BLaER1 (cell line): ENCODE measurements around the gene TTC33.

Source experiments
- H3K27ac ChIP-seq: shearing (Covaris generic); formaldehyde crosslinking; 2 replicates; pipeline ENCODE4 v1.8.1; 2022
- H3K27me3 ChIP-seq: shearing (Covaris generic); formaldehyde crosslinking; 2 replicates; pipeline ENCODE4 v1.8.1; 2022
- H3K36me3 ChIP-seq: shearing (Covaris generic); formaldehyde crosslinking; 2 replicates; pipeline ENCODE4 v1.8.1; 2022
- H3K4me1 ChIP-seq: shearing (Covaris generic); formaldehyde crosslinking; 2 replicates; pipeline ENCODE4 v1.8.1; 2022
- H3K4me2 ChIP-seq: shearing (Covaris generic); formaldehyde crosslinking; 2 replicates; pipeline ENCODE4 v1.8.1; 2022
- H3K4me3 ChIP-seq: shearing (Covaris generic); formaldehyde crosslinking; 2 replicates; pipeline ENCODE4 v1.8.1; 2022
- H3K9ac ChIP-seq: shearing (Covaris generic); formaldehyde crosslinking; 2 replicates; pipeline ENCODE4 v1.8.1; 2022
- H3K9me3 ChIP-seq: shearing (Covaris generic); formaldehyde crosslinking; 2 replicates; pipeline ENCODE4 v1.8.1; 2022
- H4K20me1 ChIP-seq: shearing (Covaris generic); formaldehyde crosslinking; 2 replicates; pipeline ENCODE4 v1.8.1; 2022
- Cebpa-rat ChIP-seq: shearing (Covaris generic); IDR thresholded peaks from 2 replicates; pipeline ENCODE4 v1.8.1; 2022

Gene TTC33

DNA sequence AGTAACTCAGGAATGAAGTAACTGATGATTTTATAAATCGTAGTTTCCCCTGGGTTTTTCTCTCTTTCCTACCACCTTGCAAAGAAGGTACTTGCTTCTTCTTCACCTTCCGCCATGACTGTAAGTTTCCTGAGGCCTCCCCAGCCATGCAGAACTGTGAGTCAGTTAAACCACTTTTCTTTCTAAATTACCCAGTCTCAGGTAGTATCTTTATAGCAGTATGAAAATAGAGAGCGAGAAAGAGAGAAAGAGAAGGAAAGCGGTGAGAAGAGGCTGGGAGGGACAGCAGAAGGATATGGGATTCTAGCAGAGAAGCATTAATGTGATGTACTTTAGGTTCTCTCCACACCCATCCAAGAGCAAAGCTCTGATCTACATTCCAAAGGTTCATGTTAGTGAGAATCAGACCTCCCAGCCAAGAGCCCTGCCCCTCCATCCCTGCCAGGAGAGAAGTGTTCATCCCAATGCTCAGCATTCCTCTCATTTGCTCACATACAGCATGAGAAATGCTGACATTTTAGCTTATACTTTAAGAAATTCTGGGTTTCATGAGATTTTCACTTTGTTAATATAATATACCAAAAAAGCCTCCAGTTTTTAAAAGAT is 261.0 kb downstream of the TTC33 start:
- H3K4me3 ChIP-seq = no peak overlapping the region
- TF ChIP-seq Cebpa-rat = no peak
- no peak overlapping the region for H3K9ac ChIP-seq
- H4K20me1 ChIP-seq = no peaks in the 10 kb centered on the region
- no peak overlapping the region for H3K27ac ChIP-seq
- H3K4me2 ChIP-seq = no peak overlapping the region
- H3K27me3 ChIP-seq = no peaks in the 10 kb centered on the region
- H3K36me3 ChIP-seq = no peaks in the 10 kb centered on the region
- H3K4me1 ChIP-seq = peaks cover 38% of the 10 kb centered on the region
- peaks cover 11% of the 10 kb centered on the region for H3K9me3 ChIP-seq

DNA sequence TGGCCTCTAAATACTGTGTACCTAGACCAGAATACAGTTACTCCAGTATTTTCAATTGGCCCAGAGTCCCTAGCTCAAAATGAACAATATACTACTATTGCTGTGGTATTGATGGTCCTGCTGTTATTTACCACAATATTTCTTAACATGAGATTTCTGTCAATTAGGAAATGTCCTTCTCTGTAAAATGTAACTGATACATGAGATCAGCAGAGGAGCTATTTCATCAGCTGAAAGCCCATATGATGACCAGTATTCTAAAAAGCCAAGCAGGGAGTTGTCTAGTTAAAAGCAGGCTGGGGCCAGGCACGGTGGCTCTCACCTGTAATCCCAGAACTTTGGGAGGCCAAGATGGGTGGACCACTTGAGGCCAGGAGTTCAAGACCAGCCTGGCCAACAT is 263.7 kb downstream of the TTC33 start:
- no peaks in the 10 kb centered on the region for H3K27me3 ChIP-seq
- TF ChIP-seq Cebpa-rat = no peak
- H3K4me3 ChIP-seq = no peak overlapping the region
- H3K9me3 ChIP-seq = peaks cover 11% of the 10 kb centered on the region
- no peak overlapping the region for H3K9ac ChIP-seq
- H3K4me1 ChIP-seq = peaks cover 65% of the 10 kb centered on the region
- H3K4me2 ChIP-seq = peak overlapping the region; percentile 80
- no peaks in the 10 kb centered on the region for H3K36me3 ChIP-seq
- peak overlapping the region; percentile 79; the same call in 1 of the 2 replicates for H3K27ac ChIP-seq
- H4K20me1 ChIP-seq = no peaks in the 10 kb centered on the region

DNA sequence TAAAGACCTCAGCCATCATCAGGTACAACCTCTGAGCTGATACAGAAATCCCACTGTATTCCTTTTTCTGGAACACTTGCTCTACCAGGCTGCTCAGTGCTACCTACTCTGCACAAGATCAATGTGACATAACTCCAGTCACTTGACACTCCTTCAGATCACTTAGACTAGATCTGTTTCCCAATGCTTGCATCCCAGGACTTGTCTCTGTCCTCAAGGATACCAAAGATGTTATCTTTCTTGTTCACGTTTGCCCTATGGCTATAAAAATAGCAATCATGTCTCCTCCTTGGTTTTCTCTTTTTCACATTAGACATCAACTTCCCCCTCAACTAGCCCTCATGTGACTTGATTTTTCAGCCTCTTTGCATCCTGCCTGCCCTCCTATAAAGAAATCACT is 264.1 kb downstream of the TTC33 start:
- Histone ChIP-seq H3K9me3 (peaks cover 11% of the 10 kb centered on the region), H3K9ac (no peak overlapping the region), H3K4me1 (peaks cover 69% of the 10 kb centered on the region), H3K27me3 (no peaks in the 10 kb centered on the region), H4K20me1 (no peaks in the 10 kb centered on the region), H3K4me2 (peak overlapping the region; percentile 80), H3K4me3 (no peak overlapping the region), H3K36me3 (no peaks in the 10 kb centered on the region), H3K27ac (peak overlapping the region; percentile 79)
- TF ChIP-seq Cebpa-rat = no peak

DNA sequence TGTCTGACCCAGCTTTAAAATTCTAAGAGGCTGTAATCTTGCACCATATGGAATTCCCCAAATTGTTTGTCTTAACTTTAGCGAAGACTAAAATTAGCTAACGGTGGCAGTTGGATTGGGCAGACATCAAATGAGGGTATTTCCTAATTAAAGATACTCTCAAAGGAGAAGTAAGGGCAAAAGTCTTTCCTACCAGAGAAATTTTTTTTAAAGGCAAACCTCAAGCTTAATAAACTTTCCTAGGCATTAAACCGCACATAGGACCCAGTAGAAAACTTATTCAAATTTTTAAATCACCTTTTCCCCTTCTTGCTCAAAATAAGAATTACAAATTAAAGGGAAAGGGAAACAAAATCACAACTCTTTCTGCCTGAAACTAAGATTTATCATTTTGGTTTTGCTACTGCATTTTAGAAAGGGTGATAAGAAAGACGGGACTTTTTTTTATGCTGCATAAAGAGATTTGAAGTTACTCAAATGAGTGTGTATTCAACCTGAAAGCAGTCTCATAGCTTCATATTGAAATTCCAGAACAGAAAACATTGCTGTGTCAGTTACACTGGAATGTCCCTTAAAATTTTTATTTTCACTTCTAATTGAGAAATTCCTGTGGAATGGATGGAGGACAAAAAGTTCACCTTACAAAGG is 265.2 kb downstream of the TTC33 start:
- no peak; the same call in 1 of the 2 replicates for TF ChIP-seq Cebpa-rat
- Histone ChIP-seq H3K4me2 (peak overlapping the region; percentile 80), H3K9ac (peak overlapping the region; percentile 63), H3K4me3 (peak overlapping the region; percentile 20; the same call in 1 of the 2 replicates), H3K27ac (peak overlapping the region; percentile 79), H3K36me3 (no peaks in the 10 kb centered on the region), H3K27me3 (no peaks in the 10 kb centered on the region), H3K9me3 (peaks cover 11% of the 10 kb centered on the region), H3K4me1 (peaks cover 78% of the 10 kb centered on the region), H4K20me1 (no peaks in the 10 kb centered on the region)

DNA sequence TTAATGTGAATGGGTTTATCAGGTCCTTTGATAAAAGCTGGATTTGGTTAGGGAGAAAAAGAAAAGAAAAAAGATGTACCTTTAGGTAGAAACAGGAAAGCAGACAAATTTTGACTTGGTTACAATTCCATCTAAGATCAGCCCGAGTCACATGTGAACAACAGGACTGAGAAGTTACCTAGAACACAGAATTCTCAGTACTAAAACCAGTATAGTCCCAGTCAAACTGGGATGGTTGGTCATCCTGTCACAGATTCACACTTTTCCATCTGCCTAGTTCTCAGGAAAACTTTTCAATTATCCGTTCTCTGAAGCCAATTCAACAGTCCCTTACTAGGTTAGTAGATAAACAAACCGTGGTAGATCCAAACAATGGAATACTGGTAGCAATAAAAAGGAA is 266.3 kb downstream of the TTC33 start:
- H3K27ac ChIP-seq = peak overlapping the region; percentile 79
- H4K20me1 ChIP-seq = no peaks in the 10 kb centered on the region
- no peaks in the 10 kb centered on the region for H3K36me3 ChIP-seq
- peaks cover 80% of the 10 kb centered on the region for H3K4me1 ChIP-seq
- no peak for TF ChIP-seq Cebpa-rat
- H3K4me2 ChIP-seq = peak overlapping the region; percentile 90
- H3K9me3 ChIP-seq = peaks cover 11% of the 10 kb centered on the region
- H3K9ac ChIP-seq = no peak overlapping the region
- no peaks in the 10 kb centered on the region for H3K27me3 ChIP-seq
- H3K4me3 ChIP-seq = no peak overlapping the region

DNA sequence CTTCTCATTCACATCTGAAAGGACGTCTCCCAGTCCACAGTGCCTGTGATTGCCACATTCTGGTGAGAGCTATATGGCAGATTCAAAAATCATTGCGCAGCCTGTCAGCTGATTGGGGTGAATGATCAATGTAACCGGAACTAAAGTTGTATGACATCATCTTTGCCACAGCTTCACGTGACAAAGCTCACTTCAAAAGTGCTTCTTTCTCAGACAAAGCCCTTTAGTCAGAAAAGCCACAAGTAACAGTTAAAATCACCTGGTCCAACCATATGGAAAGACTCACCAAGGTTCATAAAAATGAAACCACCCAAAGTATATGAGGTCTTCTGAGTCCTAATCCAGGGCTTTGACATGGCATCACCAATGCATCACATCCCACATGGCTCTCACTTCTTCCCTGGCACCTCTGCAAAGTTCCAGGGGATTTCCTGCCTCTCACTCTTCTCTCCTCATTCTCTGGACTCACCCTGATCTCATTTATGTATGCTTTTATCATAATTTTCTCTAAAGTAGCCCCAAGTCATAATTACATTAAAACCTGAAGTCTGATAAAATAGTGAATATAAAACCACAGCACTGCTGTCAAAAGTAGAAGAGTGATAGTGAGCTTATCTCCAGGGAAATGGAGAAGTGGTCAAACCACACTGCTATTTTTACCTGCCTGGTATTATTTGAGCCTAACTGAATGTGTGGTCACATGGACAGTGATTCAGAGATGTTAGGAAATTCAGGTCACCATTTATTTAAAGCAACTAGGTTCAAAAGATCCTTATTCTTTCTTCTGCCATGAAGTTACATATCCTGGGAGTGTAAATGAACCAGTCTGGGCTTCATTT is 269.1 kb downstream of the TTC33 start:
- Histone ChIP-seq H3K4me1 (peaks cover 84% of the 10 kb centered on the region), H3K9me3 (0 out of 2 replicates have a peak, but pooled peaks cover 4% of the 10 kb centered on the region), H3K27ac (peak overlapping the region; percentile 79), H3K36me3 (no peaks in the 10 kb centered on the region), H3K9ac (peak overlapping the region; percentile 61; the same call in 1 of the 2 replicates), H3K27me3 (no peaks in the 10 kb centered on the region), H3K4me2 (peak overlapping the region; percentile 90), H3K4me3 (peak overlapping the region; percentile 42), H4K20me1 (no peaks in the 10 kb centered on the region)
- peak; percentile 83 for TF ChIP-seq Cebpa-rat

DNA sequence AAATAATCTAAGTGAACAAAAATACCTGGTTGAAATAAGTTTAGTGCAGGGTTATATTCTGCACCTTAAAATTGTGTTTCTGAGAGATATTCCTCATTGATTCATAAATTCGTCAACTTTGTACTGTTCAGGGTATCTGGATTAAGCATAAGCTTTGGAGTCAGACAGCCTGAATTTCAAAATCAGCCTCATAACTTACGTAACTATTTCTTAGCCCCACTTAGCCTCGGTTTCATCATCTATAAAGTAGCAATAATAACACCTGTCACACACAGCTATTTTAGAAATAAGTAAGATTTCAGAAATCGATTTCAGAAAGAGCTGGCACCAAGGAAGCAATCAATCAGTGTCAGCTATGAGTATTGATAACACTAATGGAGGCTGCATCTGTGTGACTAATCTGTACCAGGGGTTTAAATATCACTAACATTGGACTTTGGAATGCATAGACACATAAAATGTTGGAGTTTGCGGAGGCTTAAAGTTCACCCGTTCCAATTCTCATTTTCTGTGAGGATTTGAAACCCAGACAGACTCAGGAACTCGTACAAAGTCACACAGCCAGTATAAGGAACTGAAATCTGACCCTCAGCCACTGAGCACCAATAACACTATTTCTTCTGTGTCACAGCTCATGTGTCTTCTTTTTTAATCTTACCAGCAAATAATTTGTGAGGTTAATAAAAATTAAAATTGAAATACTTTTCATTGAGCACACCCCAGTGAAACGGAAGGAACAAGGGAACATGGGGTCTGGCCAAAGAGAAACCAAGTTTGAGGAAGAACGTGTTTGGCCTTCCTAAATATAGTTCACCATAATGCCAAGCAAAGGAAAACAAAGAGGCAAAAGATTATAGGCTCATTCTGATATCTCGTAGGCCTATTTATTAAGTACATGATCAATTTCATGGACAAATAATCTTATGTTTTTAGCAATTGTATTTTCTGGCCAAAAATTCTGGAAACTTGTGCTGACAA is 270.5 kb downstream of the TTC33 start:
- peak overlapping the region; percentile 42; the same call in 1 of the 2 replicates for H3K4me3 ChIP-seq
- H3K9me3 ChIP-seq = 0 out of 2 replicates have a peak, but pooled peaks cover 4% of the 10 kb centered on the region
- H3K27ac ChIP-seq = peak overlapping the region; percentile 79
- H3K36me3 ChIP-seq = no peaks in the 10 kb centered on the region
- peak overlapping the region; percentile 61 for H3K9ac ChIP-seq
- no peaks in the 10 kb centered on the region for H3K27me3 ChIP-seq
- peaks cover 71% of the 10 kb centered on the region for H3K4me1 ChIP-seq
- peak overlapping the region; percentile 90 for H3K4me2 ChIP-seq
- H4K20me1 ChIP-seq = no peaks in the 10 kb centered on the region
- no peak for TF ChIP-seq Cebpa-rat

DNA sequence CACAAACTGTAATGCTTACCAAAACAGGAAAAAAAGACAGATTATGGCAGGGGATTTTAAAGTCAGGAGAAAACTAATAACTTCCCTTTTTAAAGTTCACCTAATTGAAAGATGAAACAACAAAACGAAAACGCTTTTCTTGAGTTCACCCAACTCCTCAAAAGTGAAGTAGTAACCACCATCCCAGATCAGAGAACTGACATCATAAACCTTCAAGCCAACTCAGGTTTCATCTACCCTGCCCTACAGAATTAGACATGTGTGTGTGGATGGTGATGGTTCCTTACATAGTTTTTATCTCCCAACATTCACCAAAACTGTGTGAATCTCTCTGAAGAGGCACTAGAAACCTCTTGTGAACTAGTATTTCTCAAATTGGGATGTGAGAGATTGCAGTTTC is 271.3 kb downstream of the TTC33 start:
- Histone ChIP-seq H3K9ac (no peak overlapping the region; the same call in 1 of the 2 replicates), H3K4me3 (no peak overlapping the region)

DNA sequence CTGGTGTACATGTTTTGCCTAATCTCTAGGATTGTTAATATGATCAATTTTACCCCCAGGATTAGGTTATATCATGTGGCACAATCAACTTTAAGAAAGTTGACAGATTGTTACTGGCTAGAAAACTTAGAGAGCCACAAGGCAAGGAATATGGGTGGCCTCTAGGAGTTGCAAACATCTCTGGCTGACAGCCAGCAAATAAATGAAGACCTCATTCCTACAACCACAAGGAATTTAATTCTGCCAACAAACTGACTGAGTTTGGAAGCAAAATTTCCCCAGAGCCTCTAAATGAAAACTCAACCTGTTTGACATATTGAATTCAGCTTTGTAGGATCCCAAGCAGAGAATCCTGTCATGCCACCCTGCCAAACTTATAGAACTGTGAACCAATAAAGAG is 272.4 kb downstream of the TTC33 start:
- no peak for TF ChIP-seq Cebpa-rat

More for the DNA sequence above, 271.3 kb downstream of the TTC33 start:
- Histone ChIP-seq H3K4me1 (peaks cover 63% of the 10 kb centered on the region), H3K27me3 (no peaks in the 10 kb centered on the region), H3K27ac (peak overlapping the region; percentile 79), H4K20me1 (no peaks in the 10 kb centered on the region), H3K36me3 (no peaks in the 10 kb centered on the region), H3K4me2 (peak overlapping the region; percentile 90), H3K9me3 (0 out of 2 replicates have a peak, but pooled peaks cover 4% of the 10 kb centered on the region)
- TF ChIP-seq Cebpa-rat = no peak

More for the DNA sequence above, 272.4 kb downstream of the TTC33 start:
- H3K4me3 ChIP-seq = no peak overlapping the region
- H3K4me1 ChIP-seq = peaks cover 51% of the 10 kb centered on the region
- H3K4me2 ChIP-seq = no peak overlapping the region
- H3K9me3 ChIP-seq = 0 out of 2 replicates have a peak, but pooled peaks cover 4% of the 10 kb centered on the region
- H3K9ac ChIP-seq = no peak overlapping the region
- no peaks in the 10 kb centered on the region for H3K36me3 ChIP-seq
- H4K20me1 ChIP-seq = no peaks in the 10 kb centered on the region
- H3K27ac ChIP-seq = no peak overlapping the region
- no peaks in the 10 kb centered on the region for H3K27me3 ChIP-seq
